Measurements from ENCODE around the gene TNS1. TPM values are rescaled to one million over a fixed set of nuclear protein-coding genes. Genes with fewer than 3 reads are reported as not detected.
A peak's percentile ranks its signal among the peaks of the same experiment; 100 is the strongest.

The TNS1 gene
- total RNA-seq, 2 donors from 2014 or later: 0.27 to 5.1 TPM

- peak overlapping the region in 1 of 2 donors; percentile 25 for H3K27ac Mint-ChIP-seq
- no peak for ATAC-seq
These were observed 90.4 kb downstream of the TNS1 start for GRCh38 chr2:217912098-217913024.

GRCh38 chr2:217911283-217912097, 91.3 kb downstream of the TNS1 start:
- H3K27ac Mint-ChIP-seq: peak overlapping the region; percentile 14 to 25
- no peak for ATAC-seq
- no peak for DNase-seq (ENCODE audit: low spot score in 2 of 2)
- H3K36me3 Mint-ChIP-seq: no peaks in the 10 kb centered on the region
- no peaks in the 10 kb centered on the region for H3K9me3 Mint-ChIP-seq

More at GRCh38 chr2:217912098-217913024, 90.4 kb downstream of the TNS1 start:
- no peaks in the 10 kb centered on the region for H3K36me3 Mint-ChIP-seq
- no peak for DNase-seq (ENCODE audit: low spot score in 2 of 2)
- no peaks in the 10 kb centered on the region for H3K9me3 Mint-ChIP-seq

DNA sequence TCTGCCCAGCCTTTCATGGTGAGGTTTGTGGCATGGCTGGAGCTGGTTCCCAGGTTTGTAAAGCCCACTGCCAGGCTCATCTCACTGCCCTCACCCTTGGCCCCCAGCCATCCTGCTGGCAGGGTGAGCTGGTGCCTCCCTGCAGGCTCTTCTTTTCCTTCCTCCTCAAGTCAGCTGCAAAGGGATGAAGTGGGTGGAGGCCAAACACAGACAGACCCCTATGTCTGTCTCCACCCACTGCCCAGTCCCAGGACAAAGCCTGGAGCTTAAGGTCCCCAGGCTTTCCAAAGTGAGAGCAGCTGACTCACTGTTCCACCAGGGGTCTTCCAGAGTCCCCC, 92.0 kb downstream of the TNS1 start:
- DNase-seq (ENCODE audit: low spot score in 2 of 2) (no peak), ATAC-seq (no peak)
- Mint-ChIP-seq H3K9me3 (no peaks in the 10 kb centered on the region), H3K27ac (no peak overlapping the region), H3K36me3 (no peaks in the 10 kb centered on the region)

DNA sequence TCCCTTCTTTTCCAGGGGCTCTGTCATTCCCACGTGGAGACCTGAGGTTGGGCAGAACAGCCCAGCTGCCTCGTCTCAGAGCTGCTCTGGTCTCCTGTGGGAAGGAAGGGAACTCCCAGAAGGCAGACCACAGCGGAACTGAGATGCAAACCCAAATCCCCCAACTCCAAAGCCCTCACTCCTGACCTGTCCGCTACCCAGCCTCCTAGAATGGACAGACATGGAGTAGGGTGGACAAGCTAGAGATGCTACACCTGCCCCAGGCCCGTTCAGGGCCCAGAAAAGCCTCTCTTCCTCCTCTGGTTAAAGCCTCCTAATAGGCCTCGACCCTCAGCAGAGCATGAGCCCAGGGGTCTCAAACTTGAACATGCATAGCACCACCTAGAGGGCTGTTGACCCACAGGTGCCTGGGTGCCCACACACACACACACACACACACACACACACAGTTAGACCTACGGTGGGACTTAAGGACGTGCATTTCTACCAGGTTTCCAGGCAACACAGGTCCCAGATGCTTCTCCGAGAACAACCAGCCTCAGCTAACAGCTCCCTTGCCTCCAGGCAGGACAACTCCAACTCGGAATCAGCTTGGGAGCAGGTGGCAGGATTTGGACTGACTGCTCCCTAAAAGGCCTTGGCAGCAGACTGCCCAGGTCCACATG, 93.5 kb downstream of the TNS1 start:
- Mint-ChIP-seq H3K9me3 (no peaks in the 10 kb centered on the region), H3K36me3 (no peaks in the 10 kb centered on the region), H3K27ac (no peak overlapping the region)
- no peak for DNase-seq (ENCODE audit: low spot score in 2 of 2)
- no peak for ATAC-seq

- no peaks in the 10 kb centered on the region for H3K36me3 Mint-ChIP-seq
- DNase-seq (ENCODE audit: low spot score in 2 of 2): no peak
- H3K9me3 Mint-ChIP-seq: no peaks in the 10 kb centered on the region
- H3K27ac Mint-ChIP-seq: no peak overlapping the region
- ATAC-seq: no peak
These were observed 94.3 kb downstream of the TNS1 start for GRCh38 chr2:217908544-217908943.

- ATAC-seq: no peak
- no peak overlapping the region for H3K27ac Mint-ChIP-seq
These were observed 95.5 kb downstream of the TNS1 start for GRCh38 chr2:217907266-217907665.

DNA sequence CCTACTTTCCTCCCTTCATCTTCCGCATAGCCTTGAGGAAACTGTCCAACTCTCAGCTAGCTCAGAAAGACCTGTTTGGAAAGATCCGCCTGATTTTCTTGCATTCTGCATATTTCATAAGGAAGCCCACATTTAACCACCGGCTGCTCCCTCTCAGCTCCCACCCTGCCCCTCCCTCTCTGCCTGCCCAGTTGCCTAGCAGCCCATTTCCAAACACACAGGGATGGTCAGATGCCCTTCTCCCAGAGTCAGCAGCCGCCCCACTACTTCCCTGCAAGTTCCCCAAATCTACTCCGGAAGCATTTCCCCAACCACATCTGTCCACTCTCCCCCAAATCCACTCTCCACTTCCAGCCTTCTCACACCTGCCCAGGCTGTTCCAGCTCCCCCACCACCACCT, 96.0 kb downstream of the TNS1 start:
- DNase-seq (ENCODE audit: low spot score in 2 of 2) (no peak), ATAC-seq (no peak)
- no peaks in the 10 kb centered on the region for H3K36me3 Mint-ChIP-seq
- H3K27ac Mint-ChIP-seq: no peak overlapping the region
- no peaks in the 10 kb centered on the region for H3K9me3 Mint-ChIP-seq

More at GRCh38 chr2:217907266-217907665, 95.5 kb downstream of the TNS1 start:
- DNase-seq (ENCODE audit: low spot score in 2 of 2): no peak
- Mint-ChIP-seq H3K36me3 (no peaks in the 10 kb centered on the region), H3K9me3 (no peaks in the 10 kb centered on the region)

GRCh38 chr2:217905896-217906295, 96.9 kb downstream of the TNS1 start:
- DNase-seq (ENCODE audit: low spot score in 2 of 2): no peak
- ATAC-seq: no peak
- Mint-ChIP-seq H3K27ac (peak overlapping the region in 1 of 2 donors; percentile 60), H3K36me3 (no peaks in the 10 kb centered on the region), H3K9me3 (no peaks in the 10 kb centered on the region)

GRCh38 chr2:217905395-217905794, 97.4 kb downstream of the TNS1 start:
- Mint-ChIP-seq H3K36me3 (no peaks in the 10 kb centered on the region), H3K27ac (no peak overlapping the region), H3K9me3 (no peaks in the 10 kb centered on the region)
- ATAC-seq (no peak), DNase-seq (ENCODE audit: low spot score in 2 of 2) (no peak)

DNA sequence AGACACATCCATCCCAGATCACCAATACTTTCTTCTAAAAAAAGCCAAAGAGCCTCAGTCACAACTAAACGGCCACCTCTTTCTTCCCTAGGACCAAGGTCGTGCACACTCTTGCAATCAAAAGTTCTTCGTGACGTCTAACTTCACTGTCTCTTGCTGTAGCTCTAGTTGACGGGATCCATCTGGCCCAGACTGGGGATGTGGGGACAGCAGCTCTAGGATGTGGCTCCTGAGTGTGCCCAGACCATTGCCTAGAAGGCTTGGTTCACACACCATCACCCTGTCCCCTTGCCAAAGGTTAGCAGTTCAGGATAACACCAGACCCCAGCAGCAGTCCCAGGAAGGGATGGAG, 98.2 kb downstream of the TNS1 start:
- DNase-seq (ENCODE audit: low spot score in 2 of 2) (no peak), ATAC-seq (no peak)
- H3K36me3 Mint-ChIP-seq: no peaks in the 10 kb centered on the region
- no peaks in the 10 kb centered on the region for H3K9me3 Mint-ChIP-seq
- H3K27ac Mint-ChIP-seq: no peak overlapping the region

DNA sequence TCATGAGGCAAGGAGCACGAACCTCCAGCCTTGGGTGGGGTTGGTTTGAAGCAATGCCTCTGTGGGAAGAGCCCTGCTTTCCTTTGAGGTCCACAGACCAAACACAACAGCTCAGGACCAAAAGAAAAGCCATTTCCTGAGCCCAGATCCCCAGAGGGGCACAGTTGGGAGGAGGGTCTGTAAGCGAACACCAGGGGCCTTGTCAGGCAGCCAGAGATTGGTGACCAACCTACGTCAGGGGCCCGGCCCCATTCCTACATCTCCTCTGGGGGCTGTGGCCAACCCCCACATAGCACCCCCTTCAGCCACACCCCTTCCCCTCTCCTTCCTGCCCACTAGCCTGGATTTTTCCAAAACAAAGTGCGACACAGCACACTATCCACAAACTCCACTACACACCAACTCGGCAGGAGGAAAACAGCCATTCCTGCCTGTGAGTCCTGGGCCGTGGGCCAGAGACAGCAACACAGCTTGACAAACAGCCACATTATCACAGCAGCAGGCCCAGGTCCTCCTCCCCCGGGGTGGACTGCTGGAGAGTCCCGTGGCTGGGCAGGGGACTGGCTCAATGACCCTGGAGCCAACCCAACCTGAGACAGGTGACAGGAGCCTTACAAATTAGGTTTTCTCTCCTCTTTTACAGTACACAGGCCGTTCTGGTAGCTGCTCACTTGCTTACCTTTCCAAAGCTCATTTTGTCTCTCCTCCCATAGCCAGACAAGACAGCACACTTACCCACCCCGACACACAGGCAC, 98.8 kb downstream of the TNS1 start:
- DNase-seq (ENCODE audit: low spot score in 2 of 2): no peak
- Mint-ChIP-seq H3K36me3 (no peaks in the 10 kb centered on the region), H3K9me3 (no peaks in the 10 kb centered on the region), H3K27ac (no peak overlapping the region)
- no peak for ATAC-seq

GRCh38 chr2:217903142-217903858, 99.5 kb downstream of the TNS1 start:
- Mint-ChIP-seq H3K27ac (peak overlapping the region in 1 of 2 donors; percentile 2), H3K36me3 (no peaks in the 10 kb centered on the region), H3K9me3 (no peaks in the 10 kb centered on the region)
- ATAC-seq: no peak
- DNase-seq (ENCODE audit: low spot score in 2 of 2): no peak

DNA sequence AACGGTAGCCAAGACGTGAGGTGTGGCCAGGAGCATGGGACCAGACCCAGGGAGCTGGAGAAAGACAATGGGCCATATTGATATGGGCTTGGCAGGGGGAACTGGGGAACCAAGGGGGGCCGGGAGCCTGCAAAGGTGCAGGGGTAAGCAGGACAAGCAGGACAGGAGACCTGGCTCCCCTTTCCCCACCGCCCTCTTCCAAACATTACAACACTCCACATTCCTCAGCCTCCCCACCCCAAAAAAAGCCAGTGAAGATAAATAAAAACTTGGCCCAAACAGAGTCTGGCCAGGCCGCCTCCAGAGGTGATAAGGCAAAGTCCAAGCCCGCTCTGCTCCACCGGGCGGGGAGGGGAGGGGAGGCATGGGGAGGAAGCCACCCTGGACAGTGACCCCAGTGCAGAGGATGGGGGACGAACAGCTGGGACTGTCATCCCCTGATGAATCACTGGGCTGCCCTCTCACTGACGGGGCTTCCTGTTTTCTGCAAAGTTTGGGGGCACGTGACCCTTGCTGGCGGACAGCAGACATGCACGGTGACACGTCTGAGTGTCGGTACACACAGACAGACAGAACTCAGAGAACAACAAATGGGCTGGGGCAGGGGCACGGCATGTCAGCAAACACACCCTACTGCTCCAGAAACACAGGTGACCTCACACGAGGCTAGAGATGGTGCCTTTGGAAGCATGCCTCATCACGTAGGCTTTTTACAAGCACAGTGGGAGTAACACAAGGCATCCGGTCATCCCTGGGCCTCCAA, 100.2 kb downstream of the TNS1 start:
- ATAC-seq (peak; percentile 37 to 65), DNase-seq (ENCODE audit: low spot score in 2 of 2) (no peak)
- Mint-ChIP-seq H3K27ac (no peak overlapping the region), H3K9me3 (no peaks in the 10 kb centered on the region), H3K36me3 (no peaks in the 10 kb centered on the region)

GRCh38 chr2:217901835-217902378, 100.9 kb downstream of the TNS1 start:
- no peaks in the 10 kb centered on the region for H3K36me3 Mint-ChIP-seq
- no peak overlapping the region for H3K27ac Mint-ChIP-seq
- H3K9me3 Mint-ChIP-seq: no peaks in the 10 kb centered on the region
- no peak for DNase-seq (ENCODE audit: low spot score in 2 of 2)
- no peak for ATAC-seq

DNA sequence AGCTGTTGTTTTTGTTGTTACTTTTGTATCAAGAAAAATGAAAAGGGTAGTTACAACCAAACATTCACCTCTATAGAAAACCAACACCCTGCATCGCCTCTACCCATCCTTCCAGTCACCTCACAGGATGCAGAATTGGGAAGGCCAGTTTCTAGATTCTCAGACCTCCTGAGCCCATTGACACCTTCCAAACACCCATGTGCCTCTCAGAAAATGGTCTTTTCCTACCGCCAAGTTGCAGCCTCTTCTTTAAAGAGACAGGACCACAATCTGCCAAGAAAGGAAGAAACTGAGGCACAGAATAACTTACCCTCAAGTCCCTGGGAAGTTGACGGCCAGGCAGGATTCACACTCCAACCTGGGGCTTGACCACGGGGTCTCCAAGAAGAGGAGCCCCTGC, 101.4 kb downstream of the TNS1 start:
- DNase-seq (ENCODE audit: low spot score in 2 of 2) (no peak), ATAC-seq (no peak)
- no peaks in the 10 kb centered on the region for H3K9me3 Mint-ChIP-seq
- H3K27ac Mint-ChIP-seq: no peak overlapping the region
- no peaks in the 10 kb centered on the region for H3K36me3 Mint-ChIP-seq
